Neural progenitor cell (in vitro differentiated cells): ENCODE data around the gene LCE2D. TPM values are rescaled to one million over a fixed set of nuclear protein-coding genes. Genes with fewer than 3 reads are reported as not detected.

ENCODE experiments used
- DNase-seq: peaks from one replicate; pipeline ENCODE4 v3.0.0-alpha.2; 2016; ENCODE audit warnings: low spot score
- H2AFZ ChIP-seq: fragments of 200-600 bp; sonication (generic); replicated peaks from 2 replicates; pipeline ENCODE4 v1.6.1; 2016; ENCODE audit warnings: antibody characterized with exemption
- H3F3A ChIP-seq: fragments of 200-600 bp; sonication (generic); 2 replicates; pipeline ENCODE4 v1.6.1; 2016; ENCODE audit warnings: antibody characterized with exemption, low read depth
- H3K27ac ChIP-seq: fragments of 200-600 bp; sonication (generic); 2 replicates; pipeline ENCODE4 v1.5.1; 2016; ENCODE audit warnings: mild to moderate bottlenecking
- H3K27me3 ChIP-seq: fragments of 200-600 bp; sonication (generic); 2 replicates; pipeline ENCODE4 v1.6.1; 2016; ENCODE audit warnings: mild to moderate bottlenecking, moderate library complexity
- H3K36me3 ChIP-seq: fragments of 200-600 bp; sonication (generic); 2 replicates; pipeline ENCODE4 v1.5.1; 2016
- H3K4me1 ChIP-seq: fragments of 200-600 bp; sonication (generic); 2 replicates; pipeline ENCODE4 v1.6.1; 2016; ENCODE audit warnings: mixed run types
- H3K4me2 ChIP-seq: fragments of 200-600 bp; sonication (generic); 2 replicates; pipeline ENCODE4 v1.6.1; 2016
- H3K4me3 ChIP-seq: fragments of 200-600 bp; sonication (generic); 2 replicates; pipeline ENCODE4 v1.5.1; 2016
- H3K79me2 ChIP-seq: fragments of 200-600 bp; sonication (generic); 2 replicates; pipeline ENCODE4 v1.6.1; 2016; ENCODE audit warnings: low read depth
- H3K9ac ChIP-seq: fragments of 200-600 bp; sonication (generic); 2 replicates; pipeline ENCODE4 v1.6.1; 2016
- H3K9me3 ChIP-seq: fragments of 200-600 bp; sonication (generic); 2 replicates; pipeline ENCODE4 v1.5.1; 2016; ENCODE audit warnings: low read depth
- H4K20me1 ChIP-seq: fragments of 200-600 bp; sonication (generic); 2 replicates; pipeline ENCODE4 v1.6.1; 2016; ENCODE audit warnings: low read depth
- H3K27ac Mint-ChIP-seq: 3 replicates; pipeline ENCODE4 v1.8.0; 2021; ENCODE audit warnings: mixed read lengths
- H3K27me3 Mint-ChIP-seq: 2 replicates; pipeline ENCODE4 v1.8.0; 2022; ENCODE audit warnings: low read depth, mild to moderate bottlenecking, inconsistent platforms, moderate library complexity, mixed read lengths; ENCODE audit not compliant: insufficient read depth
- H3K36me3 Mint-ChIP-seq: 3 replicates; pipeline ENCODE4 v1.8.0; 2021; ENCODE audit warnings: mixed read lengths
- H3K4me1 Mint-ChIP-seq: 3 replicates; pipeline ENCODE4 v1.8.0; 2021; ENCODE audit warnings: mixed read lengths
- H3K4me3 Mint-ChIP-seq: 3 replicates; pipeline ENCODE4 v1.8.0; 2021; ENCODE audit warnings: mild to moderate bottlenecking, moderate library complexity, mixed read lengths
- H3K9me3 Mint-ChIP-seq: 3 replicates; pipeline ENCODE4 v1.8.0; 2020; ENCODE audit warnings: mixed read lengths
- EZH2 ChIP-seq: fragments of 200-600 bp; sonication (generic); IDR thresholded peaks from 2 replicates; pipeline ENCODE4 v1.6.1; 2017; ENCODE audit warnings: antibody characterized with exemption, mild to moderate bottlenecking, moderate library complexity
- EZH2phosphoT487 ChIP-seq: fragments of 200-600 bp; sonication (generic); IDR thresholded peaks from 2 replicates; pipeline ENCODE4 v1.6.1; 2017; ENCODE audit warnings: antibody characterized with exemption
- total RNA-seq: library from RNA; depleted of rRNA; stranded (reverse); fragments of >200 nt; gene quantifications from 2 replicates; pipeline ENCODE4 v1.2.3, GENCODE V29; 2015; ENCODE audit warnings: low replicate concordance
- TF ChIP-seq, protein P1 (sequence below): fragments of 200-600 bp; sonication (generic); IDR thresholded peaks from 2 replicates; pipeline ENCODE4 v1.5.1; 2017; ENCODE audit warnings: antibody characterized with exemption, mild to moderate bottlenecking

The LCE2D gene
- total RNA-seq, 1 donor from 2014 or later, result not detected

DNA sequence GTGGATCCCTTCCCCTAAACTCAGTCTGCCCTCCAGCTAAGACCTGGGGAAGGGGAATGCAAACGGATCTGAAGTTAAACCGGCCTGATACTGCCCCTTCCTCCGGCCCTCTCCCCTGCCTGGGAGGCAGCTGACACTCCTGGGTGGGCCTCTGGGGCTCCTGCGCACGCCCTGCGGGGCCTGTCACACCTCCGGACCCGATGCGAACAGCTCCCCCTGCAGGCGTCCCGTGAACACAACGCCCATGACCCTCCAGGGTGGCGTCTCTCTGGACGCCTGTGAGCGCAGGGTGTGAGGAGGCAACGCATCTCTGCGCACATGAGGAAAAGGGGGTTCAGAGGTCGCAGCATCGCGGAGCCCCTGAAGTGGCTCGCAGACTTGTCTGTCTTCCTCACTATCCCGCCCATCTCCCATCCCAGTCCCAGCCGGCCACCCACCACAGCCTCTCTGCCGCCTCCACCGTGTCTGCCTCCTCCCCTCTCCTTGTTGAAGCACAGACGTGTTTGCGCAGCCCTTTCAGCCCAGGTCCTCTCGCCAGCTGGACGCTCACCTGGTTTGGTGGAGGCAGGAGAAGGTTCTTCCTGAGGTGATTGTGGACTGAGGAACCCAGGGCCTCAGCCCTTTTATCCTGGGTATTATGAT lies 39.9 kb upstream of the LCE2D start:
- Histone ChIP-seq H3K27ac (no peak overlapping the region), H3K27me3 (no peaks in the 10 kb centered on the region), H3K79me2 (no peaks in the 10 kb centered on the region), H3K4me3 (no peak overlapping the region), H3K36me3 (no peaks in the 10 kb centered on the region), H3K9me3 (peaks cover 14% of the 10 kb centered on the region), H4K20me1 (no peaks in the 10 kb centered on the region), H3K4me1 (no peaks in the 10 kb centered on the region), H3K4me2 (no peak overlapping the region), H3K9ac (no peak overlapping the region), H3F3A (no peaks in the 10 kb centered on the region), H2AFZ (no peak overlapping the region)
- Mint-ChIP-seq H3K27me3 (peaks cover 6% of the 10 kb centered on the region), H3K27ac (no peak overlapping the region), H3K4me3 (no peak overlapping the region), H3K4me1 (no peaks in the 10 kb centered on the region), H3K9me3 (peaks cover 50% of the 10 kb centered on the region), H3K36me3 (no peaks in the 10 kb centered on the region)
- no peak for DNase-seq
- TF ChIP-seq EZH2 (no peak), EZH2phosphoT487 (no peak)
- TF ChIP-seq, protein P1, sequence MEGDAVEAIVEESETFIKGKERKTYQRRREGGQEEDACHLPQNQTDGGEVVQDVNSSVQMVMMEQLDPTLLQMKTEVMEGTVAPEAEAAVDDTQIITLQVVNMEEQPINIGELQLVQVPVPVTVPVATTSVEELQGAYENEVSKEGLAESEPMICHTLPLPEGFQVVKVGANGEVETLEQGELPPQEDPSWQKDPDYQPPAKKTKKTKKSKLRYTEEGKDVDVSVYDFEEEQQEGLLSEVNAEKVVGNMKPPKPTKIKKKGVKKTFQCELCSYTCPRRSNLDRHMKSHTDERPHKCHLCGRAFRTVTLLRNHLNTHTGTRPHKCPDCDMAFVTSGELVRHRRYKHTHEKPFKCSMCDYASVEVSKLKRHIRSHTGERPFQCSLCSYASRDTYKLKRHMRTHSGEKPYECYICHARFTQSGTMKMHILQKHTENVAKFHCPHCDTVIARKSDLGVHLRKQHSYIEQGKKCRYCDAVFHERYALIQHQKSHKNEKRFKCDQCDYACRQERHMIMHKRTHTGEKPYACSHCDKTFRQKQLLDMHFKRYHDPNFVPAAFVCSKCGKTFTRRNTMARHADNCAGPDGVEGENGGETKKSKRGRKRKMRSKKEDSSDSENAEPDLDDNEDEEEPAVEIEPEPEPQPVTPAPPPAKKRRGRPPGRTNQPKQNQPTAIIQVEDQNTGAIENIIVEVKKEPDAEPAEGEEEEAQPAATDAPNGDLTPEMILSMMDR, result no peak

DNA sequence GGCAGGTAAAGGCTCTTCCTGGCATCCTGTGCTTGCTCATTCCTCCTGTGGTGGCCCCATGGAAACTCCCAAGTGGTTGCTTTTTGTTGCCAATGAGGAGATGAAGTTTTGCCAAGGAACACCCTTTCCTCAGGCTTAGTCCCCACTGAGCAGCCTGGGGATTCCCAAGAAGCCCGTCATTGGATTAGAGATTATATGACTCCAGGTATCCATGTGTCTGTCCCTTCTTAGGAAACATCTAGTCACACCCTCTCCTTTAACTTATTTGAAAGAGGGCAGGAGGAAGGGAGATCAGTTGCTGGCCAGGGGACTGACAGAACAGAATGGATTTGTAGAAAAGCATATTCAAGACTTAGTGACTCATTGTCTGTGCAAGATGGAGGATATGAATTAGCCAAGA lies 36.4 kb upstream of the LCE2D start:
- H3K9me3 Mint-ChIP-seq, result peaks cover 47% of the 10 kb centered on the region
- H3K4me1 Mint-ChIP-seq, result no peaks in the 10 kb centered on the region

DNA sequence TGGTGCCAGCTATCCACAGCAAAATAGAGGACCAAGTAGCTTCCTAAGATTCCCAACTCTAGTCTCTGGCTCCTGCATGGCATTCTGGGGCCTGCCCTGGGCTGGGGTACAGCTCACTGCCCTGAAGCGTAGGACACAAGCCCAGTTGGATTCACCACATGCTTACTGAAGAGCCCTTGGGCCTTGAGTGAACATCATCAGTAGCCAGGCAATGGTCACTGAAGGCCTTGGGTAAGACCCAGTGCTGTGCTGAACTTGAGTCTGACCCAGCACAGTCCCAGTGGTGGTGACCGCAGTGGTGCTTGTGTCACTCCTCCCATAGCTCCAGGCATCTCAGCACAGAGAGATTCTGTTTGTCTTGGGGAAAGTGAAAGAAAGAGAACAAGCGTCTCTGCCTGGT lies 32.6 kb upstream of the LCE2D start:
- no peak overlapping the region for H3K27ac Mint-ChIP-seq
- H2AFZ ChIP-seq, result no peak overlapping the region

More for the DNA sequence above, 36.4 kb upstream of the LCE2D start:
- Histone ChIP-seq H3K4me2 (no peak overlapping the region), H3K9me3 (peaks cover 21% of the 10 kb centered on the region), H4K20me1 (no peaks in the 10 kb centered on the region), H3K4me1 (no peaks in the 10 kb centered on the region), H2AFZ (no peak overlapping the region), H3F3A (no peaks in the 10 kb centered on the region), H3K4me3 (no peak overlapping the region), H3K79me2 (no peaks in the 10 kb centered on the region), H3K27ac (no peak overlapping the region), H3K36me3 (no peaks in the 10 kb centered on the region), H3K9ac (no peak overlapping the region), H3K27me3 (no peaks in the 10 kb centered on the region)
- TF ChIP-seq EZH2phosphoT487 (no peak), EZH2 (no peak)
- TF ChIP-seq, protein P1, result no peak
- H3K36me3 Mint-ChIP-seq, result no peaks in the 10 kb centered on the region
- no peak overlapping the region for H3K27ac Mint-ChIP-seq
- H3K4me3 Mint-ChIP-seq, result no peak overlapping the region
- H3K27me3 Mint-ChIP-seq, result peaks cover 6% of the 10 kb centered on the region
- DNase-seq, result no peak

More for the DNA sequence above, 32.6 kb upstream of the LCE2D start:
- no peak for TF ChIP-seq EZH2
- no peak for TF ChIP-seq EZH2phosphoT487
- TF ChIP-seq, protein P1, result no peak
- Mint-ChIP-seq H3K4me3 (no peak overlapping the region), H3K4me1 (no peaks in the 10 kb centered on the region), H3K36me3 (no peaks in the 10 kb centered on the region), H3K27me3 (peaks cover 2% of the 10 kb centered on the region), H3K9me3 (peaks cover 37% of the 10 kb centered on the region)
- no peak overlapping the region for H3K4me3 ChIP-seq
- no peak overlapping the region for H3K27ac ChIP-seq
- no peak overlapping the region for H3K9ac ChIP-seq
- no peaks in the 10 kb centered on the region for H3K4me1 ChIP-seq
- no peaks in the 10 kb centered on the region for H3F3A ChIP-seq
- H3K27me3 ChIP-seq, result no peaks in the 10 kb centered on the region
- H3K9me3 ChIP-seq, result peaks cover 41% of the 10 kb centered on the region
- no peak overlapping the region for H3K4me2 ChIP-seq
- H3K79me2 ChIP-seq, result no peaks in the 10 kb centered on the region
- no peaks in the 10 kb centered on the region for H4K20me1 ChIP-seq
- H3K36me3 ChIP-seq, result no peaks in the 10 kb centered on the region
- DNase-seq, result no peak
